GM23338 (cell line): ENCODE measurements around the gene ZNF648. TPM values are rescaled to one million over a fixed set of nuclear protein-coding genes. Genes with fewer than 3 reads are reported as not detected.

Source experiments
- ATAC-seq: fragments of 200-7000 bp; cut with Tn5 transposase; 3 replicates; pipeline ENCODE4 v1.9.1; 2020
- DNase-seq: peaks from one replicate; pipeline ENCODE4 v3.0.0-alpha.2; 2015; ENCODE audit warnings: low spot score
- H2AFZ ChIP-seq: fragments of 200-600 bp; sonication (generic); 2 replicates; pipeline ENCODE4 v1.8.0; 2016; ENCODE audit warnings: antibody characterized with exemption, mild to moderate bottlenecking, moderate library complexity
- H3F3A ChIP-seq: fragments of 200-600 bp; sonication (generic); replicated peaks from 2 replicates; pipeline ENCODE4 v1.8.0; 2017; ENCODE audit warnings: antibody characterized with exemption, mixed run types, low read depth
- H3K27ac ChIP-seq: fragments of 200-600 bp; sonication (generic); 2 replicates; pipeline ENCODE4 v1.6.1; 2016; ENCODE audit warnings: low read depth
- H3K27me3 ChIP-seq: fragments of 200-600 bp; sonication (generic); 2 replicates; pipeline ENCODE4 v1.8.0; 2016; ENCODE audit warnings: mild to moderate bottlenecking, mixed run types, moderate library complexity; ENCODE audit not compliant: insufficient read depth
- H3K36me3 ChIP-seq: fragments of 200-600 bp; sonication (generic); 2 replicates; pipeline ENCODE4 v1.8.0; 2016; ENCODE audit warnings: mild to moderate bottlenecking; ENCODE audit not compliant: insufficient read depth
- H3K4me1 ChIP-seq: fragments of 200-600 bp; sonication (generic); 2 replicates; pipeline ENCODE4 v1.8.0; 2016; ENCODE audit warnings: mild to moderate bottlenecking, moderate library complexity; ENCODE audit not compliant: insufficient read depth
- H3K4me2 ChIP-seq: fragments of 200-600 bp; sonication (generic); 2 replicates; pipeline ENCODE4 v1.7.1; 2017; ENCODE audit warnings: mixed run types
- H3K4me3 ChIP-seq: fragments of 200-600 bp; sonication (generic); 2 replicates; pipeline ENCODE4 v1.6.1; 2016; ENCODE audit warnings: mixed run types
- H3K79me2 ChIP-seq: fragments of 200-600 bp; sonication (generic); replicated peaks from 2 replicates; pipeline ENCODE4 v1.8.0; 2017; ENCODE audit warnings: mild to moderate bottlenecking; ENCODE audit not compliant: insufficient read depth
- H3K9me2 ChIP-seq: fragments of 200-600 bp; sonication (generic); 2 replicates; pipeline ENCODE4 v1.8.0; 2017; ENCODE audit not compliant: insufficient read depth
- H4K20me1 ChIP-seq: fragments of 200-600 bp; sonication (generic); replicated peaks from 2 replicates; pipeline ENCODE4 v1.8.0; 2017; ENCODE audit warnings: mild to moderate bottlenecking; ENCODE audit not compliant: insufficient read depth
- H3K27ac Mint-ChIP-seq: 2 replicates; pipeline ENCODE4 v1.8.0; 2020; ENCODE audit warnings: inconsistent platforms, mild to moderate bottlenecking, moderate library complexity, mixed read lengths
- H3K27me3 Mint-ChIP-seq: 3 replicates; pipeline ENCODE4 v1.8.0; 2022; ENCODE audit warnings: low read depth, mild to moderate bottlenecking, moderate library complexity, mixed read lengths, inconsistent platforms; ENCODE audit not compliant: insufficient read depth, poor library complexity
- H3K36me3 Mint-ChIP-seq: 3 replicates; pipeline ENCODE4 v1.8.0; 2021; ENCODE audit warnings: low read depth, mild to moderate bottlenecking, inconsistent platforms, moderate library complexity, mixed read lengths
- H3K4me1 Mint-ChIP-seq: 3 replicates; pipeline ENCODE4 v1.8.0; 2020; ENCODE audit warnings: mild to moderate bottlenecking, inconsistent platforms, mixed read lengths
- H3K4me3 Mint-ChIP-seq: 3 replicates; pipeline ENCODE4 v1.8.0; 2021; ENCODE audit warnings: moderate library complexity, mild to moderate bottlenecking, inconsistent platforms, mixed read lengths
- H3K9me3 Mint-ChIP-seq: 3 replicates; pipeline ENCODE4 v1.8.0; 2020; ENCODE audit warnings: moderate library complexity, mild to moderate bottlenecking, inconsistent platforms, mixed read lengths
- CREB1 ChIP-seq: fragments of 250-450 bp; sonication (Bioruptor Pico); IDR thresholded peaks from 2 replicates; pipeline ENCODE4 v1.5.0; 2020; ENCODE audit warnings: low read depth, mild to moderate bottlenecking, moderate library complexity
- CTCF ChIP-seq, 2 experiments: fragments of 200-600 bp in 1 of 2; sonication (generic) in 1 of 2; conservative IDR thresholded peaks; 2 replicates each; pipeline versions ENCODE4 v1.5.1 to v1.6.1; 2016 to 2017; ENCODE audit warnings: antibody characterized with exemption in 2 of 2, low read depth in 2 of 2, mild to moderate bottlenecking in 2 of 2, moderate library complexity in 1 of 2
- ETS1 ChIP-seq: IDR thresholded peaks from 2 replicates; pipeline ENCODE4 v1.6.1; 2016; ENCODE audit warnings: antibody characterized with exemption
- EZH2 ChIP-seq: fragments of 200-600 bp; sonication (generic); IDR thresholded peaks from one replicate; pipeline ENCODE4 v1.8.0; 2017; ENCODE audit warnings: antibody characterized with exemption, mild to moderate bottlenecking, low read depth; ENCODE audit not compliant: unreplicated experiment
- EZH2phosphoT487 ChIP-seq: fragments of 200-600 bp; sonication (generic); IDR thresholded peaks from one replicate; pipeline ENCODE4 v1.8.1; 2018; ENCODE audit warnings: antibody characterized with exemption; ENCODE audit not compliant: unreplicated experiment
- JUNB ChIP-seq: IDR thresholded peaks from one replicate; pipeline ENCODE4 v1.6.1; 2016; ENCODE audit warnings: antibody characterized with exemption; ENCODE audit not compliant: unreplicated experiment
- NANOG ChIP-seq: IDR thresholded peaks from 2 replicates; pipeline ENCODE4 v1.6.1; 2016; ENCODE audit warnings: antibody characterized with exemption, borderline replicate concordance
- POLR2AphosphoS5 ChIP-seq: IDR thresholded peaks from 2 replicates; pipeline ENCODE4 v1.6.1; 2016; ENCODE audit warnings: antibody characterized with exemption, low read depth
- REST ChIP-seq: IDR thresholded peaks from one replicate; pipeline ENCODE4 v1.6.1; 2018; ENCODE audit warnings: antibody characterized with exemption; ENCODE audit not compliant: unreplicated experiment
- STAT1 ChIP-seq: IDR thresholded peaks from one replicate; pipeline ENCODE4 v1.6.1; 2016; ENCODE audit warnings: antibody characterized with exemption; ENCODE audit not compliant: unreplicated experiment
- ZNF114 ChIP-seq: fragments of 250-450 bp; sonication (Bioruptor Pico); IDR thresholded peaks from 2 replicates; pipeline ENCODE4 v1.5.0; 2020; ENCODE audit warnings: mild to moderate bottlenecking, moderate library complexity
- ZNF331 ChIP-seq: fragments of 250-450 bp; sonication (Bioruptor Pico); IDR thresholded peaks from 2 replicates; pipeline ENCODE4 v1.5.0; 2020; ENCODE audit warnings: low read depth, mild to moderate bottlenecking, moderate library complexity
- ZNF462 ChIP-seq: fragments of 250-450 bp; sonication (Bioruptor Pico); IDR thresholded peaks from 2 replicates; pipeline ENCODE4 v1.5.0; 2020; ENCODE audit warnings: mild to moderate bottlenecking, moderate library complexity
- polyA plus RNA-seq: library from polyadenylated mRNA; unstranded; fragments of >200 nt; fragmentation: Nextera tagmentation; extraction: Ambion mirVana; gene quantifications from 2 replicates; pipeline ENCODE4 v1.2.1, GENCODE V29; 2016
- total RNA-seq: library from RNA; depleted of rRNA; stranded (reverse); fragments of >200 nt; shearing (Covaris generic); gene quantifications from 2 replicates; pipeline ENCODE4 v1.2.3, GENCODE V29; 2014

Gene ZNF648
- total and polyA plus RNA-seq, 2 experiments from 2014 or later = 0.24 to 1.2 TPM

- Histone ChIP-seq H3K4me3 (no peak overlapping the region), H3K27me3 (no peaks in the 10 kb centered on the region), H3K4me2 (no peak overlapping the region), H3K36me3 (no peaks in the 10 kb centered on the region), H3K79me2 (no peaks in the 10 kb centered on the region), H3K27ac (no peak overlapping the region), H3K4me1 (peaks cover 7% of the 10 kb centered on the region; the same call in 1 of the 2 replicates), H4K20me1 (no peaks in the 10 kb centered on the region), H3F3A (no peaks in the 10 kb centered on the region), H3K9me2 (peaks cover 5% of the 10 kb centered on the region; the same call in 1 of the 2 replicates), H2AFZ (no peak overlapping the region)
- Mint-ChIP-seq H3K36me3 (no peaks in the 10 kb centered on the region), H3K27me3 (peaks cover 11% of the 10 kb centered on the region), H3K4me1 (peaks cover 14% of the 10 kb centered on the region), H3K4me3 (no peak overlapping the region), H3K9me3 (no peaks in the 10 kb centered on the region), H3K27ac (no peak overlapping the region)
- ATAC-seq (no peak), DNase-seq (no peak)
- TF ChIP-seq STAT1 = no peak
- TF ChIP-seq JUNB = no peak
- no peak for TF ChIP-seq ZNF114 (CRISPR knock-in tag)
- TF ChIP-seq CTCF (conservative IDR thresholded peaks at IDR 0.05; ENCODE audit: low read depth in 2 of 2) = no peak
- no peak for TF ChIP-seq EZH2
- TF ChIP-seq EZH2phosphoT487 = no peak
- no peak for TF ChIP-seq ZNF462 (CRISPR knock-in tag)
- TF ChIP-seq CREB1 (CRISPR knock-in tag) = no peak
- no peak for TF ChIP-seq REST
- no peak for TF ChIP-seq POLR2AphosphoS5
- TF ChIP-seq NANOG = no peak
- TF ChIP-seq ETS1 = no peak
- no peak for TF ChIP-seq ZNF331 (CRISPR knock-in tag)
These were observed 25.8 kb upstream of the ZNF648 start for GRCh38 chr1:182087304-182087703.
